Measurements from ENCODE around the gene APOA5. TPM values are rescaled to one million over a fixed set of nuclear protein-coding genes. Genes with fewer than 3 reads are reported as not detected.

APOA5 gene
- total and polyA plus RNA-seq, 2 experiments from 2014 or later: 0.18 to 0.35 TPM

GRCh38 chr11:116825434-116825833 lies 33.8 kb upstream of the APOA5 start:
- Histone ChIP-seq H2AFZ (no peak overlapping the region), H3K27me3 (ENCODE audit: insufficient read depth) (no peaks in the 10 kb centered on the region), H3K4me1 (ENCODE audit: insufficient read depth) (no peaks in the 10 kb centered on the region), H3K4me3 (no peak overlapping the region), H3K4me2 (no peak overlapping the region), H3K9me2 (ENCODE audit: insufficient read depth) (no peaks in the 10 kb centered on the region), H3K27ac (ENCODE audit: low read depth) (no peak overlapping the region), H3F3A (replicated peaks; ENCODE audit: low read depth) (no peaks in the 10 kb centered on the region), H3K79me2 (replicated peaks; ENCODE audit: insufficient read depth) (no peaks in the 10 kb centered on the region), H4K20me1 (replicated peaks; ENCODE audit: insufficient read depth) (no peaks in the 10 kb centered on the region), H3K36me3 (ENCODE audit: insufficient read depth) (no peaks in the 10 kb centered on the region)
- no peak overlapping the region for H3K4me3 Mint-ChIP-seq
- ATAC-seq (no peak), DNase-seq (ENCODE audit: low spot score) (no peak)
- H3K9me3 Mint-ChIP-seq: no peaks in the 10 kb centered on the region
- no peak overlapping the region for H3K27ac Mint-ChIP-seq
- no peaks in the 10 kb centered on the region for H3K36me3 Mint-ChIP-seq (ENCODE audit: low read depth)
- no peak for TF ChIP-seq POLR2AphosphoS5 (IDR thresholded peaks at IDR 0.05; ENCODE audit: low read depth)
- no peak for TF ChIP-seq EZH2phosphoT487 (IDR thresholded peaks at IDR 0.05; ENCODE audit: unreplicated experiment)
- no peak for TF ChIP-seq CREB1 (CRISPR knock-in tag; IDR thresholded peaks at IDR 0.05; ENCODE audit: low read depth)
- TF ChIP-seq CTCF (conservative IDR thresholded peaks at IDR 0.05; ENCODE audit: low read depth in 2 of 2): no peak
- TF ChIP-seq ZNF114 (CRISPR knock-in tag; IDR thresholded peaks at IDR 0.05): no peak
- no peak for TF ChIP-seq NANOG (IDR thresholded peaks at IDR 0.05; ENCODE audit: borderline replicate concordance)
- no peak for TF ChIP-seq ZNF331 (CRISPR knock-in tag; IDR thresholded peaks at IDR 0.05; ENCODE audit: low read depth)
- no peak for TF ChIP-seq REST (IDR thresholded peaks at IDR 0.05; ENCODE audit: unreplicated experiment)
- TF ChIP-seq ZNF462 (CRISPR knock-in tag; IDR thresholded peaks at IDR 0.05): no peak
- no peak for TF ChIP-seq ETS1 (IDR thresholded peaks at IDR 0.05)
- TF ChIP-seq STAT1 (IDR thresholded peaks at IDR 0.05; ENCODE audit: unreplicated experiment): no peak
- no peak for TF ChIP-seq EZH2 (IDR thresholded peaks at IDR 0.05; ENCODE audit: low read depth, unreplicated experiment)
- no peak for TF ChIP-seq JUNB (IDR thresholded peaks at IDR 0.05; ENCODE audit: unreplicated experiment)
- H3K4me1 Mint-ChIP-seq: peaks cover 5% of the 10 kb centered on the region; the same call in 2 of the 3 replicates
- H3K27me3 Mint-ChIP-seq (ENCODE audit: insufficient read depth, low read depth, poor library complexity): no peaks in the 10 kb centered on the region
